A549 (cell line): ENCODE measurements around the gene IL17B.

Source experiments
- BHLHE40 ChIP-seq: IDR thresholded peaks from 2 replicates; pipeline ENCODE4 v1.6.1; 2012; ENCODE audit warnings: low read depth, low read length, inconsistent platforms
- CBX2 ChIP-seq: fragments of 200-600 bp; sonication (generic); IDR thresholded peaks from 2 replicates; pipeline ENCODE4 v1.6.1; 2016; ENCODE audit warnings: low read depth, mild to moderate bottlenecking, borderline replicate concordance
- EP300 ChIP-seq, 2 experiments: fragments of >200 bp; sonication (Bioruptor Twin); formaldehyde crosslinking; IDR thresholded peaks; 2 replicates in 1 of 2; 3 replicates in 1 of 2; pipeline ENCODE4 v1.6.1; 2016 to 2017
- ESRRA ChIP-seq: fragments of 150-350 bp; IDR thresholded peaks from 2 replicates; pipeline ENCODE4 v1.6.1; 2014; ENCODE audit warnings: mild to moderate bottlenecking, low read length, borderline replicate concordance
- JUN ChIP-seq, 2 experiments: fragments of >200 bp; sonication (Bioruptor Twin); formaldehyde crosslinking; IDR thresholded peaks; 2 replicates in 1 of 2; 3 replicates in 1 of 2; pipeline ENCODE4 v1.6.1; 2016 to 2017
- KDM1A ChIP-seq: fragments of 200-600 bp; sonication (generic); IDR thresholded peaks from 2 replicates; pipeline ENCODE4 v1.6.1; 2016; ENCODE audit warnings: low read depth, mild to moderate bottlenecking
- KDM5A ChIP-seq: fragments of 200-600 bp; sonication (generic); IDR thresholded peaks from 2 replicates; pipeline ENCODE4 v1.6.1; 2016; ENCODE audit warnings: antibody characterized with exemption, mild to moderate bottlenecking
- POLR2A ChIP-seq: IDR thresholded peaks from 2 replicates; pipeline ENCODE4 v1.6.1; 2012; ENCODE audit warnings: mild to moderate bottlenecking, low read length
- ZFP36 ChIP-seq: fragments of 450-650 bp; IDR thresholded peaks from 2 replicates; pipeline ENCODE4 v1.6.1; 2014; ENCODE audit warnings: borderline replicate concordance; ENCODE audit not compliant: partially characterized antibody
- TF ChIP-seq, protein P1 (sequence below): fragments of >200 bp; sonication (Bioruptor Twin); formaldehyde crosslinking; IDR thresholded peaks from 3 replicates; pipeline ENCODE4 v1.5.1; 2016
- TF ChIP-seq, protein P2 (sequence below): fragments of 150-350 bp; IDR thresholded peaks from 2 replicates; pipeline ENCODE4 v1.6.1; 2014; ENCODE audit warnings: low read depth, mild to moderate bottlenecking, low read length

DNA sequence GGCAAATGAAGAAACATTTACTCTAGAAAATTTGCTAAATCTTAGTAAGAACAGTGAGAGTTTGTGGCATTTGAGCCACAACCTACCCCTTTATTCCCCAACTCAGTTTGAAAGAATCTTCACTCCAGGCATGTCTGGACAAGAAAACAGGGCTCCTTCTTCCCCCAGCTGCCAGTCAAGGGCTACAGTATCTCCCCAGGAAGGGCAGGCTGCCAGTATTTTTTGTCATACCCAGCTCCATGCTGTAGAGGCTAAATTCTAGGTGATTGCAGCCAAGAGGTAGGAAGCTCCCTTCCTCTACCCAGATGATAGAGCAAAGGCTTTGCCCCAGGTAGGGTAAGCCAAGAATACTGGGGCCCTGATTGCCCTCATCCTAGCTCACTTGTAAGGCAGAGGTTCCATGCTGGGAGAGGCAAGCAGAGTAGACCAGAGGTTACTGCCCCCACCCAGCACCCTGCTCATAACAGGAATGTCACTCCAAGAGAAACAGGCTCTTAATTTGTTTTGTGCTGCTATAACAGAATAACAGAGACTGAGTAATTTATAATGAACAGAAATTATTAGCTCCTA is 53.8 kb downstream of the IL17B start:
- TF ChIP-seq, protein P1, sequence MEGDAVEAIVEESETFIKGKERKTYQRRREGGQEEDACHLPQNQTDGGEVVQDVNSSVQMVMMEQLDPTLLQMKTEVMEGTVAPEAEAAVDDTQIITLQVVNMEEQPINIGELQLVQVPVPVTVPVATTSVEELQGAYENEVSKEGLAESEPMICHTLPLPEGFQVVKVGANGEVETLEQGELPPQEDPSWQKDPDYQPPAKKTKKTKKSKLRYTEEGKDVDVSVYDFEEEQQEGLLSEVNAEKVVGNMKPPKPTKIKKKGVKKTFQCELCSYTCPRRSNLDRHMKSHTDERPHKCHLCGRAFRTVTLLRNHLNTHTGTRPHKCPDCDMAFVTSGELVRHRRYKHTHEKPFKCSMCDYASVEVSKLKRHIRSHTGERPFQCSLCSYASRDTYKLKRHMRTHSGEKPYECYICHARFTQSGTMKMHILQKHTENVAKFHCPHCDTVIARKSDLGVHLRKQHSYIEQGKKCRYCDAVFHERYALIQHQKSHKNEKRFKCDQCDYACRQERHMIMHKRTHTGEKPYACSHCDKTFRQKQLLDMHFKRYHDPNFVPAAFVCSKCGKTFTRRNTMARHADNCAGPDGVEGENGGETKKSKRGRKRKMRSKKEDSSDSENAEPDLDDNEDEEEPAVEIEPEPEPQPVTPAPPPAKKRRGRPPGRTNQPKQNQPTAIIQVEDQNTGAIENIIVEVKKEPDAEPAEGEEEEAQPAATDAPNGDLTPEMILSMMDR = no peak
- TF ChIP-seq POLR2A (no peak), CBX2 (no peak), KDM1A (no peak), JUN (IDR thresholded peaks at IDR 0.05) (no peak), ESRRA (no peak), KDM5A (no peak), BHLHE40 (no peak), ZFP36 (no peak), EP300 (IDR thresholded peaks at IDR 0.05) (no peak)
- TF ChIP-seq, protein P2, sequence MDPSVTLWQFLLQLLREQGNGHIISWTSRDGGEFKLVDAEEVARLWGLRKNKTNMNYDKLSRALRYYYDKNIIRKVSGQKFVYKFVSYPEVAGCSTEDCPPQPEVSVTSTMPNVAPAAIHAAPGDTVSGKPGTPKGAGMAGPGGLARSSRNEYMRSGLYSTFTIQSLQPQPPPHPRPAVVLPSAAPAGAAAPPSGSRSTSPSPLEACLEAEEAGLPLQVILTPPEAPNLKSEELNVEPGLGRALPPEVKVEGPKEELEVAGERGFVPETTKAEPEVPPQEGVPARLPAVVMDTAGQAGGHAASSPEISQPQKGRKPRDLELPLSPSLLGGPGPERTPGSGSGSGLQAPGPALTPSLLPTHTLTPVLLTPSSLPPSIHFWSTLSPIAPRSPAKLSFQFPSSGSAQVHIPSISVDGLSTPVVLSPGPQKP = no peak
